MG63 (cell line): ENCODE results near the gene EPAS1. TPM values are rescaled to one million over a fixed set of nuclear protein-coding genes. Genes with fewer than 3 reads are reported as not detected.

Experiments used
- DNase-seq: peaks from one replicate; pipeline ENCODE4 v3.0.0-alpha.2; 2020
- H3K27me3 ChIP-seq: fragments of 250-450 bp; sonication (Bioruptor Pico); 2 replicates; pipeline ENCODE4 v1.5.1; 2020; ENCODE audit warnings: mild to moderate bottlenecking, moderate library complexity
- H3K36me3 ChIP-seq: fragments of 250-450 bp; sonication (Bioruptor Pico); 2 replicates; pipeline ENCODE4 v1.5.1; 2020; ENCODE audit warnings: mild to moderate bottlenecking, moderate library complexity
- H3K4me3 ChIP-seq: fragments of 250-450 bp; sonication (Bioruptor Pico); 2 replicates; pipeline ENCODE4 v1.5.1; 2020; ENCODE audit warnings: mild to moderate bottlenecking, moderate library complexity
- H3K9me3 ChIP-seq: fragments of 250-450 bp; sonication (Bioruptor Pico); 2 replicates; pipeline ENCODE4 v1.5.1; 2020; ENCODE audit warnings: mild to moderate bottlenecking, moderate library complexity
- total RNA-seq: library from RNA; depleted of rRNA; stranded (reverse); fragments of >200 nt; shearing (Covaris generic); gene quantifications from 2 replicates; pipeline ENCODE4 v1.2.3, GENCODE V29; 2014; ENCODE audit warnings: low replicate concordance; rRNA removed

Gene EPAS1
- 27.6 and 46.1 TPM in 2 replicates for total RNA-seq

- peak; percentile 96 for DNase-seq
- Histone ChIP-seq H3K27me3 (no peaks in the 10 kb centered on the region), H3K9me3 (no peaks in the 10 kb centered on the region), H3K36me3 (peaks cover 15% of the 10 kb centered on the region), H3K4me3 (peak within 1 kb of the TSS; percentile 90)
These were observed at the start of gene EPAS1 for GRCh38 chr2:46296840-46297545. Gene EPAS1, plus strand, starts transcription at chr2:46297407. Its CDS starts 505 bp downstream, at chr2:46297912.

GRCh38 chr2:46248171-46248570 is 49.0 kb upstream of the EPAS1 start:
- Histone ChIP-seq H3K27me3 (no peaks in the 10 kb centered on the region), H3K4me3 (no peak overlapping the region), H3K9me3 (no peaks in the 10 kb centered on the region), H3K36me3 (no peaks in the 10 kb centered on the region)
- no peak for DNase-seq

- Histone ChIP-seq H3K4me3 (no peak overlapping the region), H3K9me3 (no peaks in the 10 kb centered on the region), H3K36me3 (no peaks in the 10 kb centered on the region), H3K27me3 (no peaks in the 10 kb centered on the region)
- DNase-seq = no peak
These were observed 47.6 kb upstream of the EPAS1 start for GRCh38 chr2:46249654-46250053.

- peak; percentile 22 for DNase-seq
- no peaks in the 10 kb centered on the region for H3K27me3 ChIP-seq
- H3K36me3 ChIP-seq = no peaks in the 10 kb centered on the region
- no peaks in the 10 kb centered on the region for H3K9me3 ChIP-seq
- no peak overlapping the region for H3K4me3 ChIP-seq
These were observed 44.1 kb upstream of the EPAS1 start for GRCh38 chr2:46252891-46253659.

GRCh38 chr2:46254474-46254873 is 42.7 kb upstream of the EPAS1 start:
- Histone ChIP-seq H3K4me3 (no peak overlapping the region), H3K27me3 (no peaks in the 10 kb centered on the region), H3K36me3 (no peaks in the 10 kb centered on the region), H3K9me3 (no peaks in the 10 kb centered on the region)
- no peak for DNase-seq

- DNase-seq = no peak
- Histone ChIP-seq H3K4me3 (no peak overlapping the region), H3K9me3 (no peaks in the 10 kb centered on the region)
These were observed 40.6 kb upstream of the EPAS1 start for GRCh38 chr2:46256563-46257142.

GRCh38 chr2:46257476-46257875 is 39.7 kb upstream of the EPAS1 start:
- Histone ChIP-seq H3K27me3 (no peaks in the 10 kb centered on the region), H3K36me3 (no peaks in the 10 kb centered on the region), H3K9me3 (no peaks in the 10 kb centered on the region), H3K4me3 (no peak overlapping the region)
- DNase-seq = peak; percentile 20

More at GRCh38 chr2:46256563-46257142, 40.6 kb upstream of the EPAS1 start:
- Histone ChIP-seq H3K36me3 (no peaks in the 10 kb centered on the region), H3K27me3 (no peaks in the 10 kb centered on the region)

GRCh38 chr2:46257980-46258379 is 39.2 kb upstream of the EPAS1 start:
- no peaks in the 10 kb centered on the region for H3K27me3 ChIP-seq
- no peak for DNase-seq
- H3K4me3 ChIP-seq = no peak overlapping the region
- no peaks in the 10 kb centered on the region for H3K9me3 ChIP-seq
- H3K36me3 ChIP-seq = no peaks in the 10 kb centered on the region

GRCh38 chr2:46258937-46259776 is 38.0 kb upstream of the EPAS1 start:
- Histone ChIP-seq H3K27me3 (no peaks in the 10 kb centered on the region), H3K4me3 (no peak overlapping the region), H3K36me3 (no peaks in the 10 kb centered on the region), H3K9me3 (no peaks in the 10 kb centered on the region)
- no peak for DNase-seq

GRCh38 chr2:46259777-46260168 is 37.4 kb upstream of the EPAS1 start:
- H3K4me3 ChIP-seq = no peak overlapping the region
- H3K9me3 ChIP-seq = no peaks in the 10 kb centered on the region
- no peaks in the 10 kb centered on the region for H3K36me3 ChIP-seq
- H3K27me3 ChIP-seq = no peaks in the 10 kb centered on the region
- DNase-seq = no peak

- Histone ChIP-seq H3K27me3 (no peaks in the 10 kb centered on the region), H3K9me3 (no peaks in the 10 kb centered on the region), H3K4me3 (no peak overlapping the region), H3K36me3 (no peaks in the 10 kb centered on the region)
- no peak for DNase-seq
These were observed 36.9 kb upstream of the EPAS1 start for GRCh38 chr2:46260305-46260704.

- DNase-seq = no peak
- Histone ChIP-seq H3K9me3 (no peaks in the 10 kb centered on the region), H3K27me3 (no peaks in the 10 kb centered on the region), H3K36me3 (no peaks in the 10 kb centered on the region), H3K4me3 (no peak overlapping the region)
These were observed 34.8 kb upstream of the EPAS1 start for GRCh38 chr2:46262248-46262938.

- Histone ChIP-seq H3K4me3 (no peak overlapping the region), H3K9me3 (no peaks in the 10 kb centered on the region), H3K27me3 (no peaks in the 10 kb centered on the region), H3K36me3 (no peaks in the 10 kb centered on the region)
- DNase-seq = no peak
These were observed 33.9 kb upstream of the EPAS1 start for GRCh38 chr2:46263347-46263746.

GRCh38 chr2:46264447-46264846 is 32.8 kb upstream of the EPAS1 start:
- Histone ChIP-seq H3K27me3 (no peaks in the 10 kb centered on the region), H3K4me3 (no peak overlapping the region), H3K9me3 (no peaks in the 10 kb centered on the region), H3K36me3 (no peaks in the 10 kb centered on the region)
- no peak for DNase-seq

- no peak overlapping the region for H3K4me3 ChIP-seq
- no peaks in the 10 kb centered on the region for H3K36me3 ChIP-seq
- no peak for DNase-seq
- H3K27me3 ChIP-seq = no peaks in the 10 kb centered on the region
- no peaks in the 10 kb centered on the region for H3K9me3 ChIP-seq
These were observed 31.1 kb upstream of the EPAS1 start for GRCh38 chr2:46266134-46266533.

- no peak for DNase-seq
- no peaks in the 10 kb centered on the region for H3K9me3 ChIP-seq
- no peaks in the 10 kb centered on the region for H3K36me3 ChIP-seq
- H3K4me3 ChIP-seq = no peak overlapping the region
- no peaks in the 10 kb centered on the region for H3K27me3 ChIP-seq
These were observed 29.6 kb upstream of the EPAS1 start for GRCh38 chr2:46267616-46268015.
